ENCODE measurements around the gene ALK.

ALK gene

GRCh38 chr2:29310650-29311348, 610.6 kb downstream of the ALK start:
- H3K4me1 ChIP-seq (ENCODE audit: control insufficient read depth, insufficient read depth, low read length), result peaks cover 15% of the 10 kb centered on the region
- no peaks in the 10 kb centered on the region for H3K36me3 ChIP-seq (ENCODE audit: control insufficient read depth, insufficient read depth, low read length)
- H3K4me3 ChIP-seq (ENCODE audit: low read depth, low read length), result no peak overlapping the region
- H3K9me3 ChIP-seq (ENCODE audit: control insufficient read depth, insufficient read depth, low read depth, low read length), result no peaks in the 10 kb centered on the region
- H3K27ac ChIP-seq (ENCODE audit: low read depth, low read length), result no peak overlapping the region
- H3K27me3 ChIP-seq (ENCODE audit: control insufficient read depth, insufficient read depth, low read length), result no peaks in the 10 kb centered on the region
- H3K9ac ChIP-seq (ENCODE audit: low read length), result no peak overlapping the region

GRCh38 chr2:29309090-29310029, 612.0 kb downstream of the ALK start:
- Histone ChIP-seq H3K36me3 (ENCODE audit: control insufficient read depth, insufficient read depth, low read length) (no peaks in the 10 kb centered on the region), H3K27ac (ENCODE audit: low read depth, low read length) (no peak overlapping the region), H3K4me3 (ENCODE audit: low read depth, low read length) (no peak overlapping the region), H3K9ac (ENCODE audit: low read length) (no peak overlapping the region), H3K27me3 (ENCODE audit: control insufficient read depth, insufficient read depth, low read length) (no peaks in the 10 kb centered on the region), H3K4me1 (ENCODE audit: control insufficient read depth, insufficient read depth, low read length) (peaks cover 3% of the 10 kb centered on the region; the same call in 1 of the 2 replicates), H3K9me3 (ENCODE audit: control insufficient read depth, insufficient read depth, low read depth, low read length) (no peaks in the 10 kb centered on the region)

- Histone ChIP-seq H3K4me3 (ENCODE audit: low read depth, low read length) (no peak overlapping the region), H3K9me3 (ENCODE audit: control insufficient read depth, insufficient read depth, low read depth, low read length) (no peaks in the 10 kb centered on the region)
These were observed 613.0 kb downstream of the ALK start for GRCh38 chr2:29308366-29308765.

GRCh38 chr2:29307519-29307918, 613.9 kb downstream of the ALK start:
- Histone ChIP-seq H3K9me3 (ENCODE audit: control insufficient read depth, insufficient read depth, low read depth, low read length) (no peaks in the 10 kb centered on the region), H3K4me1 (ENCODE audit: control insufficient read depth, insufficient read depth, low read length) (no peaks in the 10 kb centered on the region; the same call in 1 of the 2 replicates), H3K9ac (ENCODE audit: low read length) (no peak overlapping the region), H3K36me3 (ENCODE audit: control insufficient read depth, insufficient read depth, low read length) (no peaks in the 10 kb centered on the region), H3K27ac (ENCODE audit: low read depth, low read length) (no peak overlapping the region), H3K27me3 (ENCODE audit: control insufficient read depth, insufficient read depth, low read length) (no peaks in the 10 kb centered on the region), H3K4me3 (ENCODE audit: low read depth, low read length) (no peak overlapping the region)

More at GRCh38 chr2:29308366-29308765, 613.0 kb downstream of the ALK start:
- Histone ChIP-seq H3K27ac (ENCODE audit: low read depth, low read length) (no peak overlapping the region), H3K9ac (ENCODE audit: low read length) (no peak overlapping the region), H3K27me3 (ENCODE audit: control insufficient read depth, insufficient read depth, low read length) (no peaks in the 10 kb centered on the region), H3K4me1 (ENCODE audit: control insufficient read depth, insufficient read depth, low read length) (no peaks in the 10 kb centered on the region; the same call in 1 of the 2 replicates), H3K36me3 (ENCODE audit: control insufficient read depth, insufficient read depth, low read length) (no peaks in the 10 kb centered on the region)

- no peaks in the 10 kb centered on the region for H3K9me3 ChIP-seq (ENCODE audit: control insufficient read depth, insufficient read depth, low read depth, low read length)
- H3K4me1 ChIP-seq (ENCODE audit: control insufficient read depth, insufficient read depth, low read length), result no peaks in the 10 kb centered on the region; the same call in 1 of the 2 replicates
- H3K9ac ChIP-seq (ENCODE audit: low read length), result no peak overlapping the region
- H3K27ac ChIP-seq (ENCODE audit: low read depth, low read length), result no peak overlapping the region
- no peak overlapping the region for H3K4me3 ChIP-seq (ENCODE audit: low read depth, low read length)
- H3K27me3 ChIP-seq (ENCODE audit: control insufficient read depth, insufficient read depth, low read length), result no peaks in the 10 kb centered on the region
- H3K36me3 ChIP-seq (ENCODE audit: control insufficient read depth, insufficient read depth, low read length), result no peaks in the 10 kb centered on the region
These were observed 615.6 kb downstream of the ALK start for GRCh38 chr2:29305762-29306161.

GRCh38 chr2:29304399-29305060, 616.9 kb downstream of the ALK start:
- H3K27me3 ChIP-seq (ENCODE audit: control insufficient read depth, insufficient read depth, low read length), result no peaks in the 10 kb centered on the region
- no peak overlapping the region for H3K27ac ChIP-seq (ENCODE audit: low read depth, low read length)
- H3K4me1 ChIP-seq (ENCODE audit: control insufficient read depth, insufficient read depth, low read length), result no peaks in the 10 kb centered on the region; the same call in 1 of the 2 replicates
- no peak overlapping the region for H3K9ac ChIP-seq (ENCODE audit: low read length)
- no peak overlapping the region for H3K4me3 ChIP-seq (ENCODE audit: low read depth, low read length)
- no peaks in the 10 kb centered on the region for H3K36me3 ChIP-seq (ENCODE audit: control insufficient read depth, insufficient read depth, low read length)
- H3K9me3 ChIP-seq (ENCODE audit: control insufficient read depth, insufficient read depth, low read depth, low read length), result no peaks in the 10 kb centered on the region

- Histone ChIP-seq H3K27ac (ENCODE audit: low read depth, low read length) (no peak overlapping the region), H3K4me3 (ENCODE audit: low read depth, low read length) (no peak overlapping the region), H3K4me1 (ENCODE audit: control insufficient read depth, insufficient read depth, low read length) (no peaks in the 10 kb centered on the region), H3K9ac (ENCODE audit: low read length) (no peak overlapping the region), H3K27me3 (ENCODE audit: control insufficient read depth, insufficient read depth, low read length) (peaks cover 4% of the 10 kb centered on the region; the same call in 1 of the 2 replicates), H3K9me3 (ENCODE audit: control insufficient read depth, insufficient read depth, low read depth, low read length) (no peaks in the 10 kb centered on the region), H3K36me3 (ENCODE audit: control insufficient read depth, insufficient read depth, low read length) (no peaks in the 10 kb centered on the region)
These were observed 624.8 kb downstream of the ALK start for GRCh38 chr2:29296585-29296984.

- Histone ChIP-seq H3K27me3 (ENCODE audit: control insufficient read depth, insufficient read depth, low read length) (peaks cover 4% of the 10 kb centered on the region; the same call in 1 of the 2 replicates), H3K9ac (ENCODE audit: low read length) (no peak overlapping the region), H3K9me3 (ENCODE audit: control insufficient read depth, insufficient read depth, low read depth, low read length) (no peaks in the 10 kb centered on the region), H3K36me3 (ENCODE audit: control insufficient read depth, insufficient read depth, low read length) (no peaks in the 10 kb centered on the region), H3K27ac (ENCODE audit: low read depth, low read length) (no peak overlapping the region), H3K4me3 (ENCODE audit: low read depth, low read length) (no peak overlapping the region), H3K4me1 (ENCODE audit: control insufficient read depth, insufficient read depth, low read length) (0 out of 2 replicates have a peak, but pooled peaks cover 1% of the 10 kb centered on the region)
These were observed 625.5 kb downstream of the ALK start for GRCh38 chr2:29295845-29296244.

- peaks cover 12% of the 10 kb centered on the region for H3K4me1 ChIP-seq (ENCODE audit: control insufficient read depth, insufficient read depth, low read length)
- no peak overlapping the region for H3K4me3 ChIP-seq (ENCODE audit: low read depth, low read length)
- H3K27me3 ChIP-seq (ENCODE audit: control insufficient read depth, insufficient read depth, low read length), result peaks cover 4% of the 10 kb centered on the region; the same call in 1 of the 2 replicates
These were observed 627.5 kb downstream of the ALK start for GRCh38 chr2:29293830-29294438.

GRCh38 chr2:29290293-29291047, 630.9 kb downstream of the ALK start:
- H3K36me3 ChIP-seq (ENCODE audit: control insufficient read depth, insufficient read depth, low read length), result no peaks in the 10 kb centered on the region
- H3K4me1 ChIP-seq (ENCODE audit: control insufficient read depth, insufficient read depth, low read length), result peaks cover 12% of the 10 kb centered on the region
- no peaks in the 10 kb centered on the region for H3K27me3 ChIP-seq (ENCODE audit: control insufficient read depth, insufficient read depth, low read length)
- H3K9me3 ChIP-seq (ENCODE audit: control insufficient read depth, insufficient read depth, low read depth, low read length), result no peaks in the 10 kb centered on the region
- H3K9ac ChIP-seq (ENCODE audit: low read length), result no peak overlapping the region
- H3K4me3 ChIP-seq (ENCODE audit: low read depth, low read length), result no peak overlapping the region
- no peak overlapping the region for H3K27ac ChIP-seq (ENCODE audit: low read depth, low read length)

More at GRCh38 chr2:29293830-29294438, 627.5 kb downstream of the ALK start:
- H3K9ac ChIP-seq (ENCODE audit: low read length), result no peak overlapping the region
- no peak overlapping the region for H3K27ac ChIP-seq (ENCODE audit: low read depth, low read length)
- H3K9me3 ChIP-seq (ENCODE audit: control insufficient read depth, insufficient read depth, low read depth, low read length), result no peaks in the 10 kb centered on the region
- no peaks in the 10 kb centered on the region for H3K36me3 ChIP-seq (ENCODE audit: control insufficient read depth, insufficient read depth, low read length)

All from HUES6 (cell line).